AG04450 (cell line): ENCODE results near the gene SLC12A7. TPM values are rescaled to one million over a fixed set of nuclear protein-coding genes. Genes with fewer than 3 reads are reported as not detected.

ENCODE experiments used
- CTCF ChIA-PET: fragments of 300-600, 350-600 bp; formaldehyde crosslinking; extraction: SDS; loops from one replicate; lab custom pipeline; 2022; ENCODE audit warnings: antibody characterized with exemption, inconsistent platforms; lab: Charles Lee
- POLR2A ChIA-PET: fragments of 350-600 bp; formaldehyde crosslinking; extraction: SDS; loops from one replicate; lab custom pipeline; 2021; ENCODE audit warnings: antibody characterized with exemption, inconsistent platforms; lab: Yijun Ruan, JAX
- DNase-seq: peaks from one replicate; pipeline ENCODE4 v3.0.0-alpha.2; 2011; ENCODE audit warnings: low read depth, low spot score
- H3K27ac ChIP-seq: one replicate; pipeline ENCODE4 v1.5.1; 2012; ENCODE audit warnings: low read depth, low read length, control low read depth
- H3K27me3 ChIP-seq: one replicate; pipeline ENCODE4 v1.6.0; 2012; ENCODE audit warnings: low read length; ENCODE audit not compliant: control insufficient read depth, insufficient read depth
- H3K4me3 ChIP-seq: 2 replicates; pipeline ENCODE4 v1.5.1; 2011; ENCODE audit warnings: mild to moderate bottlenecking, low read depth, low read length, control low read depth
- H3K9me3 ChIP-seq: 2 replicates; pipeline ENCODE4 v1.5.1; 2012; ENCODE audit warnings: low read length; ENCODE audit not compliant: control insufficient read depth, insufficient read depth
- polyA plus RNA-seq: library from polyadenylated mRNA; depleted of rRNA; stranded (reverse); fragments of >200 nt; gene quantifications from 2 replicates; pipeline ENCODE4 v1.2.3, GENCODE V29; 2011
- TF ChIP-seq, protein P1 (sequence below): IDR thresholded peaks from 2 replicates; pipeline ENCODE4 v1.5.1; 2011; ENCODE audit warnings: low read depth, low read length, control low read depth, inconsistent platforms

Gene SLC12A7
- polyA plus RNA-seq, 1 experiment: 0.56 TPM

DNA sequence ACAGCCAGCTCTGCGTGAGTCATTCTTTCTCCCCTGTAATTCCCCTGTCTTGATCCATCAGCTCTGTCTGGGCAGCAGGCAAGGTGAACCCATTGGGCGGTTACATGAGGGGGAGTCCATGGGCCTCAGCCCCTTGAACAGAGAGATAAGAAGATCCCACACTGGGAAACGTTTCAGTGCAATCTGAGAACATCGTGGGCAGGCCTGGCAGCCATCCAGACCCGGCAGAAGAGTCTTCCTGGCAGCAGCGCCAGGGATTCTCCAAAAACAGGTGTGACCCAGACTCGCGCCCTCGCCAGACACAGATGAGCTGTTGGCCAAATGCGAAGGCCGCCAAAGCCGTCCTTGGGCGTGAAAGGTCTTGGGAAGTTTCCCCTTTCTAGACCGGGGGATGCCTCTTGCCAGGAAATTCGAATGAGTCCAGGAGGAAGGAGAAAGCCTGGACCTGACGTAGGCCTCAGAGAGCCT is 6.4 kb upstream of the SLC12A7 start:
- Histone ChIP-seq H3K27ac (no peak overlapping the region), H3K9me3 (no peaks in the 10 kb centered on the region; the same call in 1 of the 2 replicates), H3K27me3 (peaks cover 18% of the 10 kb centered on the region), H3K4me3 (no peak overlapping the region)
- TF ChIP-seq, protein P1, sequence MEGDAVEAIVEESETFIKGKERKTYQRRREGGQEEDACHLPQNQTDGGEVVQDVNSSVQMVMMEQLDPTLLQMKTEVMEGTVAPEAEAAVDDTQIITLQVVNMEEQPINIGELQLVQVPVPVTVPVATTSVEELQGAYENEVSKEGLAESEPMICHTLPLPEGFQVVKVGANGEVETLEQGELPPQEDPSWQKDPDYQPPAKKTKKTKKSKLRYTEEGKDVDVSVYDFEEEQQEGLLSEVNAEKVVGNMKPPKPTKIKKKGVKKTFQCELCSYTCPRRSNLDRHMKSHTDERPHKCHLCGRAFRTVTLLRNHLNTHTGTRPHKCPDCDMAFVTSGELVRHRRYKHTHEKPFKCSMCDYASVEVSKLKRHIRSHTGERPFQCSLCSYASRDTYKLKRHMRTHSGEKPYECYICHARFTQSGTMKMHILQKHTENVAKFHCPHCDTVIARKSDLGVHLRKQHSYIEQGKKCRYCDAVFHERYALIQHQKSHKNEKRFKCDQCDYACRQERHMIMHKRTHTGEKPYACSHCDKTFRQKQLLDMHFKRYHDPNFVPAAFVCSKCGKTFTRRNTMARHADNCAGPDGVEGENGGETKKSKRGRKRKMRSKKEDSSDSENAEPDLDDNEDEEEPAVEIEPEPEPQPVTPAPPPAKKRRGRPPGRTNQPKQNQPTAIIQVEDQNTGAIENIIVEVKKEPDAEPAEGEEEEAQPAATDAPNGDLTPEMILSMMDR: no peak
- no peak for DNase-seq
- CTCF ChIA-PET: no interaction called here
- POLR2A ChIA-PET: no interaction called here

DNA sequence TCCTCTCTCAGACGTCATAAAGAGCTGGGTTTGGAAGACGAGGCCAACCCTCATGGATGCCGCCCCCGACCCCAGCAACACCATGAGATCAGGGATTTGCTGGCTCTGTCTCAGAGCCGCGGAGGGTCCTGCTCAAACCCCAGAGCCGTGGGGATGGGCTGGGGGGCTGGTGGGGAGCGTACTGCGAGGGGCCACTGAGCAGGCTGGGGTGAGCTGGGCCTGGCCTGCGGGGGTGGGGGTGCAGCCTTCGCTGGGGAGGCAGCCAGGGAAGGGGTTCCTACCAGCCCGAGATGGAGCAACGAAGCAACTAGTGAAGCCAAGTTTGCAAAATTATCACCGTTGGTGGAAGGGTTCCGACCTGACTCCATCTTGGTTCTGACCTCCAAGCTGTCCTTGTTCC is 5.1 kb upstream of the SLC12A7 start:
- peaks cover 17% of the 10 kb centered on the region for H3K27me3 ChIP-seq
- DNase-seq: no peak
- no peaks in the 10 kb centered on the region; the same call in 1 of the 2 replicates for H3K9me3 ChIP-seq
- ChIA-PET CTCF (no interaction called here), POLR2A (no interaction called here)
- H3K27ac ChIP-seq: no peak overlapping the region
- TF ChIP-seq, protein P1: no peak
- no peak overlapping the region for H3K4me3 ChIP-seq

GRCh38 chr5:1116109-1116740 is 4.4 kb upstream of the SLC12A7 start:
- Histone ChIP-seq H3K4me3 (no peak overlapping the region), H3K27me3 (peaks cover 20% of the 10 kb centered on the region), H3K9me3 (no peaks in the 10 kb centered on the region; the same call in 1 of the 2 replicates), H3K27ac (no peak overlapping the region)
- TF ChIP-seq, protein P1: no peak
- ChIA-PET CTCF (no interaction called here), POLR2A (no interaction called here)
- no peak for DNase-seq

DNA sequence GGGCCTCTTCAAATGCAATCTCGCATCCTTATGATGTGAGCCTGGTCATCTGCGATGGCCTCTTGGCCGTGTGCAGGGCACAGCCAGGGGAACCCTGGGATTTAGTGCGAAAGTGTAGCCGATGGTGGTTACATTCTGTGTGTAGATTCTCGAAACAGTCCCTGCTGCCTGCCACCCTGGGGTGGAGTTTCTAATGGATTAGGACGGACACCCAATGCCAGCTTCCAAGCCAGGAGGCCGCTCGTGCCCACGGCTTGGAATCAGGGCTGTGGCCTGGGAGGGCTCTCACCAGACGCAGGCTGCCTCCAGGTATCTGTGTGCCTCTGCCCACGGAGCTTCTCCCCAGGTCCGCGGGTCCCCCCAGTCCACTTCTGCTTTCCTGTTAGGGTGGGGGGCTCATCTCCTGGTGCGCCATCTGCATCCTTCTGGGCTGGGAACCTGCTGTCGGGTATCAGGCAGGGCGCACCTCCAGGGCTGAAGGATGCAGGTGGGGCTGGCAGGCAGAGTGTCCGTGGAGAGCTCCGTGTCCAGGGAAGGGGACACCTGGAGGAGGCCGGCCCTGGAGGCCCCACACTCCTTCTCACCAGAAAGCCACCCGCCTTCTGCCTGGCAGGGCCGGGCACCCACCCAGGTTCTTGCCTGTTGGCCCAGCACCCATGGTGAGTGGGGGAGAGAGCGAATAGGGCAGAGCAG is 3.4 kb upstream of the SLC12A7 start:
- Histone ChIP-seq H3K27ac (no peak overlapping the region), H3K9me3 (no peaks in the 10 kb centered on the region; the same call in 1 of the 2 replicates), H3K4me3 (no peak overlapping the region), H3K27me3 (peaks cover 24% of the 10 kb centered on the region)
- POLR2A ChIA-PET: no interaction called here
- DNase-seq: no peak
- TF ChIP-seq, protein P1: no peak
- CTCF ChIA-PET: no interaction called here
